Sigmoid colon (tissue), 4 donors: ENCODE results near the gene CLC.

Experiments used
- EP300 ChIP-seq, 4 donors: sonication (generic); formaldehyde crosslinking; IDR thresholded peaks; one replicate each; pipeline ENCODE4 v1.6.1; 2017; ENCODE audit warnings: antibody characterized with exemption in 4 of 4
- TF ChIP-seq, protein P1 (sequence below), 4 experiments: fragments of 450-650 bp in 3 of 4; fragments of 200-600 bp in 1 of 4; IDR thresholded peaks; one replicate each; pipeline ENCODE4 v1.5.1; 2016 to 2019; ENCODE audit warnings: antibody characterized with exemption in 4 of 4, mild to moderate bottlenecking in 3 of 4, moderate library complexity in 2 of 4

DNA sequence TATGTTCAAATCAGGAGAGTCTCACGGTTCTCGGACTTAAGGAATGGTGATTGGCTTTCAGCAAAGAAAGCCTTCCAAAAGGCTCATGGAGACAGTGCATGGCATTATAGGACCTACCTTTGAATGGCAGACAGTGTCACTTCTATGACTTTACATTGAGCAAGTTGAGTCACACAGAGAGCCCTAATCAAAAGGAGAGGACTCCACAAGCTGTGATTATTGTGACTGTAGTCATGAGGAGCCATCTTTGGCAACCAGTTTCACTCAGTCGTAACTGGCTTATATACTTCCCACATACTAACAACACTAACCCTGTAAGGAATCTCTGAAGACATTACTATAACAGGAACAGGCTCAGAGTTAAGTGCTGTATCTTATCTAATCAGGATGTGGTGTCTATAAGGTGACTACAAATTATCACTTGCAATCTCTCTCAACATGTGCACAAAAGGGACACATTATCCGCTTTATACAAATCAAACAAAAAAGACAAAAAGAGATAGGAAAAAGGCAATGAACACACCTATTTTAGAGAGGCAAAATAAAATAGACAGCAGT, 27.4 kb downstream of the CLC start:
- TF ChIP-seq, protein P1, sequence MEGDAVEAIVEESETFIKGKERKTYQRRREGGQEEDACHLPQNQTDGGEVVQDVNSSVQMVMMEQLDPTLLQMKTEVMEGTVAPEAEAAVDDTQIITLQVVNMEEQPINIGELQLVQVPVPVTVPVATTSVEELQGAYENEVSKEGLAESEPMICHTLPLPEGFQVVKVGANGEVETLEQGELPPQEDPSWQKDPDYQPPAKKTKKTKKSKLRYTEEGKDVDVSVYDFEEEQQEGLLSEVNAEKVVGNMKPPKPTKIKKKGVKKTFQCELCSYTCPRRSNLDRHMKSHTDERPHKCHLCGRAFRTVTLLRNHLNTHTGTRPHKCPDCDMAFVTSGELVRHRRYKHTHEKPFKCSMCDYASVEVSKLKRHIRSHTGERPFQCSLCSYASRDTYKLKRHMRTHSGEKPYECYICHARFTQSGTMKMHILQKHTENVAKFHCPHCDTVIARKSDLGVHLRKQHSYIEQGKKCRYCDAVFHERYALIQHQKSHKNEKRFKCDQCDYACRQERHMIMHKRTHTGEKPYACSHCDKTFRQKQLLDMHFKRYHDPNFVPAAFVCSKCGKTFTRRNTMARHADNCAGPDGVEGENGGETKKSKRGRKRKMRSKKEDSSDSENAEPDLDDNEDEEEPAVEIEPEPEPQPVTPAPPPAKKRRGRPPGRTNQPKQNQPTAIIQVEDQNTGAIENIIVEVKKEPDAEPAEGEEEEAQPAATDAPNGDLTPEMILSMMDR (IDR thresholded peaks at IDR 0.05) = no peak
- TF ChIP-seq EP300 (IDR thresholded peaks at IDR 0.05) = no peak
